Astrocyte of the spinal cord (primary cell): ENCODE results near the gene TCF7L2.

Experiments
- DNase-seq: peaks from one replicate; pipeline ENCODE4 v3.0.0; 2011; ENCODE audit warnings: low read depth, low spot score
- H3K4me3 ChIP-seq: 2 replicates; pipeline ENCODE4 v1.5.1; 2011; ENCODE audit warnings: low read depth, mild to moderate bottlenecking, low read length, moderate library complexity
- CTCF ChIP-seq: IDR thresholded peaks from 2 replicates; pipeline ENCODE4 v1.5.1; 2012; ENCODE audit warnings: low read depth, mild to moderate bottlenecking, low read length, inconsistent platforms
- in situ Hi-C: cut with HindIII; loops from 2 replicates; pipeline ENCODE4 v1.10.0; 2017; ENCODE audit warnings: low sequenced_read_pairs

TCF7L2 gene

GRCh38 chr10:113169853-113170460 lies 219.9 kb downstream of the TCF7L2 start:
- no peak for DNase-seq
- in situ Hi-C loops: no loop called here
- TF ChIP-seq CTCF: no peak

GRCh38 chr10:113171662-113172061 lies 221.6 kb downstream of the TCF7L2 start:
- in situ Hi-C loops: no loop called here
- no peak for TF ChIP-seq CTCF
- no peak overlapping the region for H3K4me3 ChIP-seq
- DNase-seq: no peak

More at GRCh38 chr10:113169853-113170460, 219.9 kb downstream of the TCF7L2 start:
- no peak overlapping the region for H3K4me3 ChIP-seq

GRCh38 chr10:113175176-113175575 lies 225.1 kb downstream of the TCF7L2 start:
- no peak for TF ChIP-seq CTCF
- in situ Hi-C loops: no loop called here
- DNase-seq: no peak
- H3K4me3 ChIP-seq: no peak overlapping the region

GRCh38 chr10:113175756-113176651 lies 226.0 kb downstream of the TCF7L2 start:
- DNase-seq: no peak
- TF ChIP-seq CTCF: no peak
- in situ Hi-C loops: no loop called here
- H3K4me3 ChIP-seq: no peak overlapping the region

- H3K4me3 ChIP-seq: no peak overlapping the region
- no peak for TF ChIP-seq CTCF
- in situ Hi-C loops: no loop called here
- no peak for DNase-seq
Observed at GRCh38 chr10:113176652-113177155, 226.7 kb downstream of the TCF7L2 start.

- TF ChIP-seq CTCF: no peak
- in situ Hi-C loops: no loop called here
- no peak for DNase-seq
- no peak overlapping the region for H3K4me3 ChIP-seq
Observed at GRCh38 chr10:113177156-113177935, 227.3 kb downstream of the TCF7L2 start.
